SK-N-SH treated with all-trans-retinoic acid at 6 μM for 48 hours (cell line): ENCODE results near the gene VRK3.
"Not testable (repeated sequence)": the region's sequence is repeated elsewhere in the genome, so short reads cannot be mapped to it uniquely, and the experiment has no call there.

ENCODE experiments used
- ATAC-seq: fragments of 200-7000 bp; cut with Tn5 transposase; 3 replicates; pipeline ENCODE4 v1.9.1; 2020; ENCODE audit warnings: mild to moderate bottlenecking, moderate library complexity
- ARNTL ChIP-seq: fragments of 450-650 bp; formaldehyde crosslinking; IDR thresholded peaks from 2 replicates; pipeline ENCODE4 v1.5.0; 2020; ENCODE audit warnings: low read depth, mild to moderate bottlenecking, moderate library complexity, borderline replicate concordance
- BACH2 ChIP-seq: fragments of 250-450 bp; sonication (Bioruptor Pico); IDR thresholded peaks from 2 replicates; pipeline ENCODE4 v1.9.0; 2021; ENCODE audit warnings: mild to moderate bottlenecking, borderline replicate concordance
- CSDC2 ChIP-seq: fragments of 250-450 bp; sonication (Bioruptor Pico); IDR thresholded peaks from 2 replicates; pipeline ENCODE4 v1.5.0; 2020; ENCODE audit warnings: mild to moderate bottlenecking, moderate library complexity
- ESRRG ChIP-seq: fragments of 250-450 bp; sonication (Bioruptor Pico); IDR thresholded peaks from 2 replicates; pipeline ENCODE4 v1.6.1; 2021; ENCODE audit warnings: mild to moderate bottlenecking
- ISL1 ChIP-seq: fragments of 250-450 bp; sonication (Bioruptor Pico); IDR thresholded peaks from 2 replicates; pipeline ENCODE4 v2.1.2; 2022; ENCODE audit warnings: mild to moderate bottlenecking, moderate library complexity
- PPARA ChIP-seq: fragments of 250-450 bp; sonication (Bioruptor Pico); IDR thresholded peaks from 2 replicates; pipeline ENCODE4 v1.5.0; 2020; ENCODE audit warnings: mild to moderate bottlenecking, borderline replicate concordance
- RARB ChIP-seq: fragments of 250-450 bp; sonication (Bioruptor Pico); IDR thresholded peaks from 2 replicates; pipeline ENCODE4 v1.8.0; 2021; ENCODE audit warnings: mild to moderate bottlenecking, moderate library complexity
- SNAI2 ChIP-seq: fragments of 250-450 bp; sonication (Bioruptor Pico); IDR thresholded peaks from 2 replicates; pipeline ENCODE4 v1.5.0; 2020; ENCODE audit warnings: mild to moderate bottlenecking, moderate library complexity
- TCF4 ChIP-seq: fragments of 250-450 bp; sonication (Bioruptor Pico); IDR thresholded peaks from 2 replicates; pipeline ENCODE4 v1.8.0; 2021; ENCODE audit warnings: mild to moderate bottlenecking, moderate library complexity, borderline replicate concordance
- TOX ChIP-seq: fragments of 250-450 bp; sonication (Bioruptor Pico); IDR thresholded peaks from 2 replicates; pipeline ENCODE4 v1.8.0; 2021; ENCODE audit warnings: mild to moderate bottlenecking, moderate library complexity, borderline replicate concordance
- ZC3H10 ChIP-seq: fragments of 250-450 bp; sonication (Bioruptor Pico); IDR thresholded peaks from 2 replicates; pipeline ENCODE4 v1.5.1; 2021; ENCODE audit warnings: mild to moderate bottlenecking, moderate library complexity
- ZFP3 ChIP-seq: fragments of 250-450 bp; sonication (Bioruptor Pico); IDR thresholded peaks from 2 replicates; pipeline ENCODE4 v1.5.0; 2020; ENCODE audit warnings: mild to moderate bottlenecking, moderate library complexity
- ZFP30 ChIP-seq: fragments of 450-650 bp; formaldehyde crosslinking; IDR thresholded peaks from 2 replicates; pipeline ENCODE4 v1.5.0; 2022; ENCODE audit warnings: mild to moderate bottlenecking, moderate library complexity
- ZNF565 ChIP-seq: fragments of 450-650 bp; formaldehyde crosslinking; conservative IDR thresholded peaks from 2 replicates; pipeline ENCODE4 v1.5.0; 2020; ENCODE audit warnings: low read depth, mild to moderate bottlenecking, moderate library complexity
- ZNF70 ChIP-seq: fragments of 450-650 bp; formaldehyde crosslinking; IDR thresholded peaks from 2 replicates; pipeline ENCODE4 v1.5.0; 2020; ENCODE audit warnings: mild to moderate bottlenecking, moderate library complexity
- TF ChIP-seq, protein P1 (sequence below): fragments of 250-450 bp; sonication (Bioruptor Pico); IDR thresholded peaks from 2 replicates; pipeline ENCODE4 v1.5.1; 2020; ENCODE audit warnings: low read depth, mild to moderate bottlenecking, moderate library complexity
- TF ChIP-seq, protein P2 (sequence below): fragments of 250-450 bp; sonication (Bioruptor Pico); IDR thresholded peaks from 2 replicates; pipeline ENCODE4 v1.8.0; 2021; ENCODE audit warnings: low read depth, mild to moderate bottlenecking, moderate library complexity, borderline replicate concordance
- TF ChIP-seq, protein P3 (sequence below): fragments of 250-450 bp; sonication (Bioruptor Pico); IDR thresholded peaks from 2 replicates; pipeline ENCODE4 v1.5.0; 2020; ENCODE audit warnings: mild to moderate bottlenecking, moderate library complexity
- TF ChIP-seq, protein P4 (sequence below): fragments of 250-450 bp; sonication (Bioruptor Pico); IDR thresholded peaks from 2 replicates; pipeline ENCODE4 v1.5.1; 2021; ENCODE audit warnings: mild to moderate bottlenecking, moderate library complexity

Gene VRK3

DNA sequence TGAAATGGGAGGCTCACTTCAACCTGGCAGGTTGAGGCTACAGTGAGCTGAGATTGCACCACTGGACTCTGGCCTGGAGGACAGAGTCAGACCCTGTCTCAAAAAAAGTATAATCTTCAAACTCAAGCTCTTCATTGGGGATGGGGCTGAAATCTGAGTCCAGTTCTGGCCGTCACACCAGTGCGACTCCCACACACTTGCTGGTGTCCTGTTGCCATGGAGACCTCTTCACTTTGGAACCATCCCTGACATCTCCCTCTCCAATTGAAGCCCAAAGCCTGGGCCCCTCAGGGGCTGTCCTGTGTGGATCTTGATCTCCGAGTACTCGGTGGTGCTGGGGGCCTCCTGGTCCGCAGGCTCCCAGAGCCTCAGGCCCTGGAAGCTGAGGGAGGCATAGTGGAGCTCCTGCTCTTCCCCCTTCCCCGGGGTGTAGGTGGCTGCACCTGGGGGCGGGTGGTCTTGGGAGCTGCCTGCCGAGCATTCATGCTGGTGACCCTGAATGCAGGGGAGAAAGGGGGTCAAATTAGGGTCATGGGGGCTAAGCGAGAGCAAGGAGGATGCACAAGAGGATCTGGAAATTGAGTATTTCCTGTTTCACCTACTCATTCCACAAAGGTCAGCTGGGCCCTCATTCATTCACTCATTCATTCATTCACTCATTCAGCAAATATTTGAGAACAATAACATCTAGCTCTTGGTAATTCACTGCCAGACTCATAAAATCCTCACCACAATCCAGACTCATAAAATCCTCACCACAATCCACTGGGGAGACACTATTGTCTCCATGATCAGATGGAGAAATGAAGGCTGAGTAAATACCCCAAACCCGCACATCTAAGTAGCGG, 75.2 kb downstream of the VRK3 start:
- no peak for ATAC-seq
- TF ChIP-seq SNAI2 (no peak), CSDC2 (CRISPR knock-in tag) (no peak), ZC3H10 (CRISPR knock-in tag) (no peak), ISL1 (no peak)

DNA sequence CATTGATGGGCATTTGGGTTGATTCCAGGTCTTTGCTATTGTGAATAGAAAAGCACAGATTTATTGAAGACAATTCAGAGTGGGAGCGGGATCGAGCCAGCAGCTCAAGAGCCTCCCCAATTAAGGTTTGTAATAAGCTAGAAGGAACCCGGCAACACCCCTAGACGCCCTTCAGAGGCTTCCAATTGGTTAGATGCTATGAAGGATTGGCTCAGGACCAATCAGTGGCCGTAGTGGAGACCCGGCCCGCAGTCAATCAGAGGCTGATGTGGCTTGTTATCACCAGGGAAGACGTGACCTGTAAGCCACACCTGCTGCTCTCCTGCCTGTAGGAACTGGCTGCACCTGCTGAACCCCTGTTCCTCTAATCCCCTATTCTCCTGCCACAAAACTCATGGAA, 78.8 kb downstream of the VRK3 start:
- no peak for ATAC-seq
- TF ChIP-seq ZNF70 (CRISPR knock-in tag) (no peak), SNAI2 (no peak), BACH2 (CRISPR knock-in tag) (no peak), ZNF565 (CRISPR knock-in tag) (no peak), ESRRG (CRISPR knock-in tag) (no peak), PPARA (CRISPR knock-in tag) (no peak), TOX (CRISPR knock-in tag) (no peak), TCF4 (CRISPR knock-in tag) (no peak), RARB (CRISPR knock-in tag) (no peak), ZFP30 (CRISPR knock-in tag) (no peak), ZC3H10 (CRISPR knock-in tag) (no peak), ZFP3 (no peak)
- TF ChIP-seq, protein P1, sequence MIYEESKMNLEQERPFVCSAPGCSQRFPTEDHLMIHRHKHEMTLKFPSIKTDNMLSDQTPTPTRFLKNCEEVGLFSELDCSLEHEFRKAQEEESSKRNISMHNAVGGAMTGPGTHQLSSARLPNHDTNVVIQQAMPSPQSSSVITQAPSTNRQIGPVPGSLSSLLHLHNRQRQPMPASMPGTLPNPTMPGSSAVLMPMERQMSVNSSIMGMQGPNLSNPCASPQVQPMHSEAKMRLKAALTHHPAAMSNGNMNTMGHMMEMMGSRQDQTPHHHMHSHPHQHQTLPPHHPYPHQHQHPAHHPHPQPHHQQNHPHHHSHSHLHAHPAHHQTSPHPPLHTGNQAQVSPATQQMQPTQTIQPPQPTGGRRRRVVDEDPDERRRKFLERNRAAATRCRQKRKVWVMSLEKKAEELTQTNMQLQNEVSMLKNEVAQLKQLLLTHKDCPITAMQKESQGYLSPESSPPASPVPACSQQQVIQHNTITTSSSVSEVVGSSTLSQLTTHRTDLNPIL (CRISPR knock-in tag): no peak
- TF ChIP-seq, protein P2, sequence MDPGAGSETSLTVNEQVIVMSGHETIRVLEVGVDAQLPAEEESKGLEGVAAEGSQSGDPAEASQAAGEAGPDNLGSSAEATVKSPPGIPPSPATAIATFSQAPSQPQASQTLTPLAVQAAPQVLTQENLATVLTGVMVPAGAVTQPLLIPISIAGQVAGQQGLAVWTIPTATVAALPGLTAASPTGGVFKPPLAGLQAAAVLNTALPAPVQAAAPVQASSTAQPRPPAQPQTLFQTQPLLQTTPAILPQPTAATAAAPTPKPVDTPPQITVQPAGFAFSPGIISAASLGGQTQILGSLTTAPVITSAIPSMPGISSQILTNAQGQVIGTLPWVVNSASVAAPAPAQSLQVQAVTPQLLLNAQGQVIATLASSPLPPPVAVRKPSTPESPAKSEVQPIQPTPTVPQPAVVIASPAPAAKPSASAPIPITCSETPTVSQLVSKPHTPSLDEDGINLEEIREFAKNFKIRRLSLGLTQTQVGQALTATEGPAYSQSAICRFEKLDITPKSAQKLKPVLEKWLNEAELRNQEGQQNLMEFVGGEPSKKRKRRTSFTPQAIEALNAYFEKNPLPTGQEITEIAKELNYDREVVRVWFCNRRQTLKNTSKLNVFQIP (CRISPR knock-in tag): no peak
- TF ChIP-seq, protein P3, sequence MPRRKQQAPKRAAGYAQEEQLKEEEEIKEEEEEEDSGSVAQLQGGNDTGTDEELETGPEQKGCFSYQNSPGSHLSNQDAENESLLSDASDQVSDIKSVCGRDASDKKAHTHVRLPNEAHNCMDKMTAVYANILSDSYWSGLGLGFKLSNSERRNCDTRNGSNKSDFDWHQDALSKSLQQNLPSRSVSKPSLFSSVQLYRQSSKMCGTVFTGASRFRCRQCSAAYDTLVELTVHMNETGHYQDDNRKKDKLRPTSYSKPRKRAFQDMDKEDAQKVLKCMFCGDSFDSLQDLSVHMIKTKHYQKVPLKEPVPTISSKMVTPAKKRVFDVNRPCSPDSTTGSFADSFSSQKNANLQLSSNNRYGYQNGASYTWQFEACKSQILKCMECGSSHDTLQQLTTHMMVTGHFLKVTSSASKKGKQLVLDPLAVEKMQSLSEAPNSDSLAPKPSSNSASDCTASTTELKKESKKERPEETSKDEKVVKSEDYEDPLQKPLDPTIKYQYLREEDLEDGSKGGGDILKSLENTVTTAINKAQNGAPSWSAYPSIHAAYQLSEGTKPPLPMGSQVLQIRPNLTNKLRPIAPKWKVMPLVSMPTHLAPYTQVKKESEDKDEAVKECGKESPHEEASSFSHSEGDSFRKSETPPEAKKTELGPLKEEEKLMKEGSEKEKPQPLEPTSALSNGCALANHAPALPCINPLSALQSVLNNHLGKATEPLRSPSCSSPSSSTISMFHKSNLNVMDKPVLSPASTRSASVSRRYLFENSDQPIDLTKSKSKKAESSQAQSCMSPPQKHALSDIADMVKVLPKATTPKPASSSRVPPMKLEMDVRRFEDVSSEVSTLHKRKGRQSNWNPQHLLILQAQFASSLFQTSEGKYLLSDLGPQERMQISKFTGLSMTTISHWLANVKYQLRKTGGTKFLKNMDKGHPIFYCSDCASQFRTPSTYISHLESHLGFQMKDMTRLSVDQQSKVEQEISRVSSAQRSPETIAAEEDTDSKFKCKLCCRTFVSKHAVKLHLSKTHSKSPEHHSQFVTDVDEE (CRISPR knock-in tag): no peak
- TF ChIP-seq, protein P4, sequence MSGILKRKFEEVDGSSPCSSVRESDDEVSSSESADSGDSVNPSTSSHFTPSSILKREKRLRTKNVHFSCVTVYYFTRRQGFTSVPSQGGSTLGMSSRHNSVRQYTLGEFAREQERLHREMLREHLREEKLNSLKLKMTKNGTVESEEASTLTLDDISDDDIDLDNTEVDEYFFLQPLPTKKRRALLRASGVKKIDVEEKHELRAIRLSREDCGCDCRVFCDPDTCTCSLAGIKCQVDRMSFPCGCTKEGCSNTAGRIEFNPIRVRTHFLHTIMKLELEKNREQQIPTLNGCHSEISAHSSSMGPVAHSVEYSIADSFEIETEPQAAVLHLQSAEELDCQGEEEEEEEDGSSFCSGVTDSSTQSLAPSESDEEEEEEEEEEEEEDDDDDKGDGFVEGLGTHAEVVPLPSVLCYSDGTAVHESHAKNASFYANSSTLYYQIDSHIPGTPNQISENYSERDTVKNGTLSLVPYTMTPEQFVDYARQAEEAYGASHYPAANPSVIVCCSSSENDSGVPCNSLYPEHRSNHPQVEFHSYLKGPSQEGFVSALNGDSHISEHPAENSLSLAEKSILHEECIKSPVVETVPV (CRISPR knock-in tag): no peak

DNA sequence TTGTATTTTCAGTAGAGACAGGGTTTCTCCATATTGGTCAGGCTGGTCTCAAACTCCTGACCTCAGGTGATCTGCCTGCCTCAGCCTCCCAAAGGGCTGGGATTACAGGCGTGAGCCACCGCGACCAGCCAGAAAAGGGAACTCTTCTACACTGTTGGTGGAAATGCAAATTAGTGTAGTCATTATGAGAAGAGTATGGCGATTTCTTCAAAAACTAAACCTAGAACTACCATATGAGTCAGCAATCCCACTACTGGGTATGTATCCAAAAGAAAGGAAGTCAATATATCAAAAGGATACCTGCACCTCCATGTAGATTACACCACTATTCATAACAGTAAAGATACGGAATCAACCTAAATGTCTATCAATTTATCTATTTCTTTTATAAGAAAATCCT, 80.6 kb downstream of the VRK3 start:
- not testable (repeated sequence) for ATAC-seq

DNA sequence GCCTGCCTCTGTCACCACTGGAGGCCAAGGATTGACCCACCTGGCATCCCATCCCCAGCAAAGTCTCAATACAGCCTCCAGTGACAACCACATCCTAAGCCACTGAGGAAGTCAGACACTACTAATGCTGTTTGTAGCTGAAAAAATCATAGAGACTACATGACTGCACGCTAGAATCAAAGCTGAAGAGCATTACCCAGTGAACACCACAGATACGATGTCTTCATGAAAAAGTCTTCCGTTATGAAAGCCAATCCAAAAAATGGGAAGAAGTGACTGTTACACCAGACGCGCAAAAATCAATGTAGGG, 84.7 kb downstream of the VRK3 start:
- ATAC-seq: no peak
- no peak for TF ChIP-seq ESRRG (CRISPR knock-in tag)
- TF ChIP-seq, protein P2 (CRISPR knock-in tag): no peak
- no peak for TF ChIP-seq ZFP30 (CRISPR knock-in tag)
- no peak for TF ChIP-seq ARNTL
- no peak for TF ChIP-seq RARB (CRISPR knock-in tag)
